ENCODE data around the gene COL6A2. TPM values are rescaled to one million over a fixed set of nuclear protein-coding genes. Genes with fewer than 3 reads are reported as not detected.

The COL6A2 gene
- total RNA-seq, 1 experiment from 2014 or later = 129 TPM

DNA sequence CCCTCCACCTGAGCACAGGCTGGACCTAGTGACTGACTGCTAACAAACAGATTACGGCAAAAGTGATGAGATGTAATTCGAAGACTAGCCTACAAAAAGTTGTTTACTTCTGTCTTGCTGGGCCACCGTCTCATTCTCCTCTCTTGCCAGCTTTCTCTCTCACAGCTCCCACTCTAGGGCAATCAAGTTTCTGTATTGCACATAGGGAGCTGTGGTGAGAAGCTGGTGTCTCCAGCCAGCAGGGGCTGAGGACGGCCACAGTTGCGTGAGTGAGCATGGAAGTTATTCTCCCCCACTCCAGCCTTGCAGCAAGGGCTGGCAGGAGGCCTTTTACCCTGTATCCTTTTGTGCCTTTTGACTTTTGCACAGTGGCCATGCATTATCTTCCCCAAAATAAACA is 8.6 kb upstream of the COL6A2 start:
- Histone ChIP-seq H3K18ac (ENCODE audit: insufficient read length, low read depth, low read length) (no peak overlapping the region), H3K4me1 (ENCODE audit: insufficient read depth, low read length) (no peaks in the 10 kb centered on the region), H3K23ac (ENCODE audit: insufficient read length, low read depth, low read length) (no peak overlapping the region), H3K4me2 (ENCODE audit: insufficient read depth, insufficient read length, low read length) (no peak overlapping the region), H3T11ph (ENCODE audit: low read length) (no peak overlapping the region), H3K79me2 (ENCODE audit: insufficient read depth, low read length) (no peaks in the 10 kb centered on the region), H2BK5ac (ENCODE audit: insufficient read length, low read length) (no peak overlapping the region), H3K56ac (ENCODE audit: insufficient read length, low read depth, low read length) (no peak overlapping the region), H3K23me2 (ENCODE audit: insufficient read length, low read depth, low read length, poor library complexity, severe bottlenecking) (no peaks in the 10 kb centered on the region), H4K5ac (ENCODE audit: insufficient read length, low read depth, low read length) (no peak overlapping the region), H2BK20ac (ENCODE audit: low read depth, low read length, poor library complexity, severe bottlenecking) (no peak overlapping the region), H3K79me1 (ENCODE audit: insufficient read depth, low read depth, low read length, poor library complexity, severe bottlenecking) (no peaks in the 10 kb centered on the region), H3K27me3 (ENCODE audit: insufficient read depth, low read length) (no peaks in the 10 kb centered on the region), H3K4ac (ENCODE audit: low read depth, low read length) (no peak overlapping the region), H3K27ac (ENCODE audit: insufficient read length, low read depth, low read length) (no peak overlapping the region), H2BK120ac (ENCODE audit: low read depth, low read length, poor library complexity, severe bottlenecking) (no peak overlapping the region), H2BK15ac (ENCODE audit: low read depth, low read length) (no peak overlapping the region), H4K8ac (replicated peaks; ENCODE audit: insufficient read length, low read depth, low read length) (no peak overlapping the region), H2AFZ (ENCODE audit: low read length) (no peak overlapping the region), H3K14ac (ENCODE audit: insufficient read depth, low read length) (no peak overlapping the region), H2BK12ac (ENCODE audit: insufficient read length, low read depth, low read length) (no peak overlapping the region), H3K9ac (ENCODE audit: extremely low read depth, insufficient read length, low read length) (no peak overlapping the region), H4K20me1 (ENCODE audit: control insufficient read depth, insufficient read depth, insufficient read length) (no peaks in the 10 kb centered on the region), H2AK5ac (ENCODE audit: insufficient read length, low read length) (no peak overlapping the region), H4K91ac (ENCODE audit: insufficient read length, low read depth, low read length) (no peak overlapping the region), H3K9me3 (ENCODE audit: control insufficient read depth, low read depth, low read length) (peaks cover 17% of the 10 kb centered on the region)
- no CpG with 5 or more reads among the region's 5 CpGs for WGBS (ENCODE audit: extremely low coverage, insufficient read length, low lambda C conversion rate)
- Mint-ChIP-seq H3K4me3 (no peak overlapping the region), H3K27me3 (ENCODE audit: low read depth) (peaks cover 6% of the 10 kb centered on the region), H3K27ac (no peak overlapping the region), H3K9me3 (peaks cover 47 to 59% of the 10 kb centered on the region in 2 experiments), H3K4me1 (peaks cover 0 to 2% of the 10 kb centered on the region in 2 experiments; a peak in 1 of 4 replicates), H3K36me3 (ENCODE audit: insufficient read depth in 1 of 3, low read depth in 3 of 3) (peaks cover 14 to 20% (median 18%) of the 10 kb centered on the region in 3 experiments)
- DNase-seq = no peak
- TF ChIP-seq, protein P1, sequence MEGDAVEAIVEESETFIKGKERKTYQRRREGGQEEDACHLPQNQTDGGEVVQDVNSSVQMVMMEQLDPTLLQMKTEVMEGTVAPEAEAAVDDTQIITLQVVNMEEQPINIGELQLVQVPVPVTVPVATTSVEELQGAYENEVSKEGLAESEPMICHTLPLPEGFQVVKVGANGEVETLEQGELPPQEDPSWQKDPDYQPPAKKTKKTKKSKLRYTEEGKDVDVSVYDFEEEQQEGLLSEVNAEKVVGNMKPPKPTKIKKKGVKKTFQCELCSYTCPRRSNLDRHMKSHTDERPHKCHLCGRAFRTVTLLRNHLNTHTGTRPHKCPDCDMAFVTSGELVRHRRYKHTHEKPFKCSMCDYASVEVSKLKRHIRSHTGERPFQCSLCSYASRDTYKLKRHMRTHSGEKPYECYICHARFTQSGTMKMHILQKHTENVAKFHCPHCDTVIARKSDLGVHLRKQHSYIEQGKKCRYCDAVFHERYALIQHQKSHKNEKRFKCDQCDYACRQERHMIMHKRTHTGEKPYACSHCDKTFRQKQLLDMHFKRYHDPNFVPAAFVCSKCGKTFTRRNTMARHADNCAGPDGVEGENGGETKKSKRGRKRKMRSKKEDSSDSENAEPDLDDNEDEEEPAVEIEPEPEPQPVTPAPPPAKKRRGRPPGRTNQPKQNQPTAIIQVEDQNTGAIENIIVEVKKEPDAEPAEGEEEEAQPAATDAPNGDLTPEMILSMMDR (conservative IDR thresholded peaks at IDR 0.05) = no peak

Measured in H9 (cell line).